Activated B cell treated with CpG ODN at 0.5 μM for 24 hours (primary cell): Measurements from ENCODE around the gene CYB5B. TPM values are rescaled to one million over a fixed set of nuclear protein-coding genes. Genes with fewer than 3 reads are reported as not detected.
A peak's percentile ranks its signal among the peaks of the same experiment; 100 is the strongest.

Experiments used
- ATAC-seq: fragments of 200-7000 bp; cut with Tn5 transposase; one replicate; pipeline ENCODE4 v1.10.0; 2021; ENCODE audit warnings: low read depth, mild to moderate bottlenecking, moderate library complexity
- CTCF ChIA-PET: fragments of 350-600 bp; sonication (Branson Sonifier 250); formaldehyde crosslinking; loops from one replicate; lab custom pipeline; 2021; ENCODE audit warnings: antibody characterized with exemption; lab: Charles Lee
- POLR2A ChIA-PET: fragments of 350-600 bp; sonication (Branson Sonifier 250); formaldehyde crosslinking; loops from one replicate; lab custom pipeline; 2021; ENCODE audit warnings: antibody characterized with exemption; lab: Charles Lee
- DNase-seq: peaks from one replicate; pipeline ENCODE4 v3.0.0; 2022
- H3K27ac Mint-ChIP-seq: one replicate; pipeline ENCODE4 v1.8.0; 2020; ENCODE audit warnings: mixed read lengths
- H3K27me3 Mint-ChIP-seq: one replicate; pipeline ENCODE4 v1.8.0; 2021; ENCODE audit warnings: mixed read lengths
- H3K36me3 Mint-ChIP-seq: one replicate; pipeline ENCODE4 v1.8.0; 2021; ENCODE audit warnings: low read depth, mixed read lengths
- H3K4me1 Mint-ChIP-seq: one replicate; pipeline ENCODE4 v1.8.0; 2021; ENCODE audit warnings: mixed read lengths
- H3K4me3 Mint-ChIP-seq: one replicate; pipeline ENCODE4 v1.8.0; 2020; ENCODE audit warnings: mild to moderate bottlenecking, mixed read lengths
- H3K9me3 Mint-ChIP-seq: one replicate; pipeline ENCODE4 v1.8.0; 2020; ENCODE audit warnings: mixed read lengths
- intact Hi-C: fragments of 100-400 bp; cut with micrococcal nuclease; formaldehyde crosslinking; loops from one replicate; pipeline ENCODE4 v1.15.1; 2024
- total RNA-seq: library from RNA; stranded (reverse); gene quantifications from 2 replicates; pipeline ENCODE4 v1.2.3, GENCODE V29; 2022
- TF ChIP-seq, protein P1 (sequence below): fragments of 200-600 bp; IDR thresholded peaks from one replicate; pipeline ENCODE4 v1.8.0; 2022; ENCODE audit warnings: antibody characterized with exemption, mild to moderate bottlenecking

Gene CYB5B
- total RNA-seq, 1 donor from 2014 or later: 115 TPM

- POLR2A ChIA-PET: interaction anchor here (1.5 kb wide), 1 partner anchor 18 kb away, joined by 3 read pairs; no protein-coding TSS in a partner anchor
- Mint-ChIP-seq H3K36me3 (peaks cover 68% of the 10 kb centered on the region), H3K4me1 (peaks cover 39% of the 10 kb centered on the region), H3K4me3 (no peak overlapping the region), H3K27ac (no peak overlapping the region), H3K9me3 (peaks cover 6% of the 10 kb centered on the region), H3K27me3 (no peaks in the 10 kb centered on the region)
- CTCF ChIA-PET: no interaction called here
- intact Hi-C loops: no loop called here
- TF ChIP-seq, protein P1, sequence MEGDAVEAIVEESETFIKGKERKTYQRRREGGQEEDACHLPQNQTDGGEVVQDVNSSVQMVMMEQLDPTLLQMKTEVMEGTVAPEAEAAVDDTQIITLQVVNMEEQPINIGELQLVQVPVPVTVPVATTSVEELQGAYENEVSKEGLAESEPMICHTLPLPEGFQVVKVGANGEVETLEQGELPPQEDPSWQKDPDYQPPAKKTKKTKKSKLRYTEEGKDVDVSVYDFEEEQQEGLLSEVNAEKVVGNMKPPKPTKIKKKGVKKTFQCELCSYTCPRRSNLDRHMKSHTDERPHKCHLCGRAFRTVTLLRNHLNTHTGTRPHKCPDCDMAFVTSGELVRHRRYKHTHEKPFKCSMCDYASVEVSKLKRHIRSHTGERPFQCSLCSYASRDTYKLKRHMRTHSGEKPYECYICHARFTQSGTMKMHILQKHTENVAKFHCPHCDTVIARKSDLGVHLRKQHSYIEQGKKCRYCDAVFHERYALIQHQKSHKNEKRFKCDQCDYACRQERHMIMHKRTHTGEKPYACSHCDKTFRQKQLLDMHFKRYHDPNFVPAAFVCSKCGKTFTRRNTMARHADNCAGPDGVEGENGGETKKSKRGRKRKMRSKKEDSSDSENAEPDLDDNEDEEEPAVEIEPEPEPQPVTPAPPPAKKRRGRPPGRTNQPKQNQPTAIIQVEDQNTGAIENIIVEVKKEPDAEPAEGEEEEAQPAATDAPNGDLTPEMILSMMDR: no peak
- DNase-seq (no peak), ATAC-seq (no peak)
Measured at GRCh38 chr16:69431948-69432468, 7.6 kb downstream of the CYB5B start.

DNA sequence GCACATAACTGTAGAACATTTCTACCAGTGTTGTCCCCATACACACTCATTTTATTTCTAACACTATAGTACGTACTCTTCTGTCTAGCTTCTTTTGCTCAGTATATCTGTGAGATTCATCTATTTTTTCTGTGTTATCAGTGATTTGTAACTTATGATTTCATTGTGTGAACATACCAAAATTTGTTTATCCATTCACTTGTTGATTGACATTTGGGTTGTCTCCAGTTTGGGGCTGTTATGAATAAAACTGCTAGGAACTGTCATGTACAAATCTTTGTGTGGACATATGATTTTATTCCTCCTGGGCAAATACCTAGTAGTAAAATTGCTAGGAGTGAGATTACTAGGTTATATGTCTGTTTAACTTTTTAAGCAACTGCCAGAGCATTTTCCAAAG, 9.6 kb downstream of the CYB5B start:
- no peak for ATAC-seq
- Mint-ChIP-seq H3K27ac (no peak overlapping the region), H3K4me3 (no peak overlapping the region), H3K27me3 (no peaks in the 10 kb centered on the region), H3K36me3 (peaks cover 56% of the 10 kb centered on the region), H3K4me1 (peaks cover 50% of the 10 kb centered on the region), H3K9me3 (no peaks in the 10 kb centered on the region)
- DNase-seq: no peak
- ChIA-PET POLR2A (no interaction called here), CTCF (no interaction called here)
- TF ChIP-seq, protein P1: no peak
- intact Hi-C loops: no loop called here

GRCh38 chr16:69435977-69436820, 11.8 kb downstream of the CYB5B start:
- ATAC-seq: peak; percentile 21
- H3K9me3 Mint-ChIP-seq: no peaks in the 10 kb centered on the region
- peaks cover 44% of the 10 kb centered on the region for H3K36me3 Mint-ChIP-seq
- H3K27me3 Mint-ChIP-seq: no peaks in the 10 kb centered on the region
- ChIA-PET POLR2A (no interaction called here), CTCF (interaction anchor here (0.6 to 1.2 kb wide), 2 partner anchors 36 to 40 kb away, joined by 4 to 5 read pairs; no protein-coding TSS in a partner anchor)
- intact Hi-C loops: loop anchor here (1.0 kb wide), 1 partner anchor 12 kb away; the partner anchor contains the start of gene CYB5B
- peak overlapping the region; percentile 5 for H3K4me3 Mint-ChIP-seq
- peaks cover 61% of the 10 kb centered on the region for H3K4me1 Mint-ChIP-seq
- TF ChIP-seq, protein P1: no peak
- DNase-seq: no peak
- peak overlapping the region; percentile 38 for H3K27ac Mint-ChIP-seq

GRCh38 chr16:69436896-69437295, 12.5 kb downstream of the CYB5B start:
- H3K36me3 Mint-ChIP-seq: peaks cover 39% of the 10 kb centered on the region
- POLR2A ChIA-PET: no interaction called here

More at GRCh38 chr16:69436896-69437295, 12.5 kb downstream of the CYB5B start:
- ATAC-seq (no peak), DNase-seq (no peak)
- Mint-ChIP-seq H3K4me3 (no peak overlapping the region), H3K9me3 (no peaks in the 10 kb centered on the region), H3K27me3 (no peaks in the 10 kb centered on the region), H3K4me1 (peaks cover 66% of the 10 kb centered on the region), H3K27ac (peak overlapping the region; percentile 38)
- intact Hi-C loops: no loop called here
- CTCF ChIA-PET: no interaction called here
- TF ChIP-seq, protein P1: no peak
